ENCODE data around the gene ARHGEF10L.

The ARHGEF10L gene

GRCh38 chr1:17584539-17584938 is 45.0 kb downstream of the ARHGEF10L start:
- Histone ChIP-seq H3K4me3 (ENCODE audit: low read depth, low read length) (no peak overlapping the region), H3K27ac (no peak overlapping the region), H3K36me3 (replicated peaks) (no peaks in the 10 kb centered on the region), H3K27me3 (replicated peaks) (no peaks in the 10 kb centered on the region)
- in situ Hi-C loops (cut with HindIII; ENCODE audit: low pct_ligation_motif_present, low sequenced_read_pairs): no loop called here
- no peak for DNase-seq
- TF ChIP-seq, protein P1, sequence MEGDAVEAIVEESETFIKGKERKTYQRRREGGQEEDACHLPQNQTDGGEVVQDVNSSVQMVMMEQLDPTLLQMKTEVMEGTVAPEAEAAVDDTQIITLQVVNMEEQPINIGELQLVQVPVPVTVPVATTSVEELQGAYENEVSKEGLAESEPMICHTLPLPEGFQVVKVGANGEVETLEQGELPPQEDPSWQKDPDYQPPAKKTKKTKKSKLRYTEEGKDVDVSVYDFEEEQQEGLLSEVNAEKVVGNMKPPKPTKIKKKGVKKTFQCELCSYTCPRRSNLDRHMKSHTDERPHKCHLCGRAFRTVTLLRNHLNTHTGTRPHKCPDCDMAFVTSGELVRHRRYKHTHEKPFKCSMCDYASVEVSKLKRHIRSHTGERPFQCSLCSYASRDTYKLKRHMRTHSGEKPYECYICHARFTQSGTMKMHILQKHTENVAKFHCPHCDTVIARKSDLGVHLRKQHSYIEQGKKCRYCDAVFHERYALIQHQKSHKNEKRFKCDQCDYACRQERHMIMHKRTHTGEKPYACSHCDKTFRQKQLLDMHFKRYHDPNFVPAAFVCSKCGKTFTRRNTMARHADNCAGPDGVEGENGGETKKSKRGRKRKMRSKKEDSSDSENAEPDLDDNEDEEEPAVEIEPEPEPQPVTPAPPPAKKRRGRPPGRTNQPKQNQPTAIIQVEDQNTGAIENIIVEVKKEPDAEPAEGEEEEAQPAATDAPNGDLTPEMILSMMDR (IDR thresholded peaks at IDR 0.05; ENCODE audit: low read depth, low read length, missing control alignments): no peak

DNA sequence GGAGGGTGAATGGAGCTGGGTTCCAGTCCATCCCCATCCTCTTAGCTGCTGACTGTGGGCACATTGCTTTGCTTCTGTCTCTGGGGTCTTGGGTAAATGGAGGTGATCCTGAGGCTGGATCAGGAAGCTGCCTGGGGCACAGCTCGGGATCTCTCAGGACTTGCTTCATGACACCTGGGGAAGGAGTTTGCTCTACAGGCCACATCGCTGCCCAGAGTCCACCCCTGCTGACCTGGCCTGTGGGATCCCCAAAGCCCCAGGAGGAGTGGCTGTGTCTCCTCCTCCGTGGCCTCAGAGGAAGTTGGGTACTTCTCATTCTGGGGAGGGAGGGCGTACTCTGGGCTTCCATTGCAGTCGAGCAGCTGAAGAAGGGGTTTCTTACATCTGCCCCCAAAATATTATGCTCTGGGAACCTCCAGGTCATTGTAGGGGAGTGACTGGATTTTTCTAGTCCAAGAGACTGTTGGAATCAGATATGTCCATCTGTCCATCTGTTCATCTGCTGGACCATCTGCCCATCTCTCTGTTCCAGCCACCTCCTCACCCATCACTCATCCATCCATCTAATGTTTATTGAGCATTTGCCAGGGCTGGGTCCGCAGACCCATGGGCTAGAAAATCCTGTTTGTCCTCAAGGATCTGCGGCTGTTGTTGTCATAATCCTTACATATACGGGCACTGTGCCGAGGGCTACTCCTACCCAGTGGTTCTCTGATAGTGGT is 45.9 kb downstream of the ARHGEF10L start:
- Histone ChIP-seq H3K4me3 (ENCODE audit: low read depth, low read length) (no peak overlapping the region), H3K36me3 (replicated peaks) (no peaks in the 10 kb centered on the region), H3K27ac (no peak overlapping the region), H3K27me3 (replicated peaks) (no peaks in the 10 kb centered on the region)
- TF ChIP-seq, protein P1 (IDR thresholded peaks at IDR 0.05; ENCODE audit: low read depth, low read length, missing control alignments): no peak
- in situ Hi-C loops (cut with HindIII; ENCODE audit: low pct_ligation_motif_present, low sequenced_read_pairs): no loop called here
- no peak for DNase-seq

- H3K36me3 ChIP-seq (replicated peaks): no peaks in the 10 kb centered on the region
- TF ChIP-seq, protein P1 (IDR thresholded peaks at IDR 0.05; ENCODE audit: low read depth, low read length, missing control alignments): no peak
- H3K27me3 ChIP-seq (replicated peaks): no peaks in the 10 kb centered on the region
- H3K27ac ChIP-seq: no peak overlapping the region
- no peak overlapping the region for H3K4me3 ChIP-seq (ENCODE audit: low read depth, low read length)
- DNase-seq: peak; percentile 62
- in situ Hi-C loops (cut with HindIII; ENCODE audit: low pct_ligation_motif_present, low sequenced_read_pairs): no loop called here
These were observed 46.9 kb downstream of the ARHGEF10L start for GRCh38 chr1:17586172-17586964.

DNA sequence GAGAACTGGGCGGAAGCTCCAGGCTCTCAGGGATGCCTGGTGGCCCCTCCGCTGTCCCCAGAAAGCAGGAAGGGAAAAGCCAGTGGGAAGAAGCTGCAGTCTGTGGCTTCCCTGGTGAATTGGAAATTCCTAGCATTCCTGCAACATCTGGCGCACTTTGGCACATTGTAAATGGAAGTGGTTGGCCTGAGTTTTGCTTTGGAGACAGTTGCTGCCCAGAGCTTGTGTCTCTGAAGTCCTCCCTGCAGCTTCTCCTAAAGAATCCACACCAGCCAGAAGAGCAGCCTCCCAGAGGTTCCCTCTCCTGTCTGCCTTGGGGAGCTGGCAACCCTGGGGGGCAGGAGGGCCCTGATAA is 48.2 kb downstream of the ARHGEF10L start:
- TF ChIP-seq, protein P1 (IDR thresholded peaks at IDR 0.05; ENCODE audit: low read depth, low read length, missing control alignments): no peak
- H3K27ac ChIP-seq: peak overlapping the region; percentile 28
- peak; percentile 46 for DNase-seq
- H3K36me3 ChIP-seq (replicated peaks): no peaks in the 10 kb centered on the region
- H3K27me3 ChIP-seq (replicated peaks): no peaks in the 10 kb centered on the region
- in situ Hi-C loops (cut with HindIII; ENCODE audit: low pct_ligation_motif_present, low sequenced_read_pairs): no loop called here
- no peak overlapping the region for H3K4me3 ChIP-seq (ENCODE audit: low read depth, low read length)

DNA sequence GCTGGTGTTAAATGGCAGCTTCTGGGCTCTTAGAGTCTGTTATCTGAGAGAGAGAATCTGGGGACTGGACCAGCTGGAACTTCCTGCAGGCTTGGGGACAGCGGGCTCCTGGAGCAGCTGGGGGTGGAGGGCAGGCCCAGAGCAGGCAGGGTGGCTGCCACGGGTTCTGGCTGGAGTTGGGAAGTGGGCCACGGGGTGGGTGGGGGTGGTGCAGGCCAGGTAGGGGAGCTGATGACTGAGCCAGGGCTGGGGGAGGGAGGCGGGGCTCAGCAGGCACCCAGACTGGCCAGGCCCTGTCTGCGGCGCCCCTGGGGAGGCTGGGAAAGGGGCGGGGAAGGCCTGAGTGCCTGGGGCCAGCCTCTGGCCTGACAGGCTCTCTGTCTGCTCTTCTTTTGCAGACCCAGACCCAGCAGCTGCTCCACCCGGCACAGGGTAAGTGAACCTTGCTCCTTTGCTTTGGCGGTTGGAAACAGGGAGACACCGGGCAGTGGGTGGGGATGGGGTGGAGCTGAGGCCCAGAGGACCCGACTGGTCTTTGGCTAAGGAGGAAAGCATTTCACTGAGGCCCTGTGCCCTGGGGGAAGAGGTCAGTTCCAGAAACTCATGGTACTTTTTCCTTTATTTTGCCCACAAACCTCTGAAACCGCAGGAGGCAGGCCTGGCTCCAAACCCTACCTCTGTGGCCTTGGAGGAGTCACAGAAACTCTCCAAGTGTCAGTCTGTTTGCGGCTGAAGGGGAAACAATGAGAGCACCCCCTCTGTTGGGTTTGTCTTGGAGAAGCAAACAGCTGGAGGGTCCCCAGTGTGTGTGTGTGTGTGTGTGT is 48.8 kb downstream of the ARHGEF10L start:
- H3K4me3 ChIP-seq (ENCODE audit: low read depth, low read length): no peak overlapping the region
- H3K27ac ChIP-seq: peak overlapping the region; percentile 28
- TF ChIP-seq, protein P1 (IDR thresholded peaks at IDR 0.05; ENCODE audit: low read depth, low read length, missing control alignments): no peak
- no peaks in the 10 kb centered on the region for H3K27me3 ChIP-seq (replicated peaks)
- DNase-seq: no peak
- in situ Hi-C loops (cut with HindIII; ENCODE audit: low pct_ligation_motif_present, low sequenced_read_pairs): no loop called here
- no peaks in the 10 kb centered on the region for H3K36me3 ChIP-seq (replicated peaks)
